Tibial nerve (tissue), 4 donors: ENCODE results near the gene NFIA.

ENCODE experiments used
- EP300 ChIP-seq, 2 donors: sonication (generic); formaldehyde crosslinking; IDR thresholded peaks; one replicate each; pipeline ENCODE4 v1.6.1; 2017; ENCODE audit warnings: antibody characterized with exemption in 2 of 2, mild to moderate bottlenecking in 1 of 2
- POLR2A ChIP-seq, 2 donors: fragments of 450-650 bp; IDR thresholded peaks; one replicate each; pipeline ENCODE4 v1.6.1; 2017; ENCODE audit warnings: antibody characterized with exemption in 2 of 2, mild to moderate bottlenecking in 2 of 2, moderate library complexity in 2 of 2
- TF ChIP-seq, protein P1 (sequence below), 5 experiments: fragments of 200-600 bp in 3 of 5; fragments of 450-650 bp in 2 of 5; sonication (generic) in 3 of 5; IDR thresholded peaks; one replicate each; pipeline ENCODE4 v1.5.1; 2016 to 2019; ENCODE audit warnings: antibody characterized with exemption in 5 of 5, mild to moderate bottlenecking in 3 of 5, moderate library complexity in 2 of 5

DNA sequence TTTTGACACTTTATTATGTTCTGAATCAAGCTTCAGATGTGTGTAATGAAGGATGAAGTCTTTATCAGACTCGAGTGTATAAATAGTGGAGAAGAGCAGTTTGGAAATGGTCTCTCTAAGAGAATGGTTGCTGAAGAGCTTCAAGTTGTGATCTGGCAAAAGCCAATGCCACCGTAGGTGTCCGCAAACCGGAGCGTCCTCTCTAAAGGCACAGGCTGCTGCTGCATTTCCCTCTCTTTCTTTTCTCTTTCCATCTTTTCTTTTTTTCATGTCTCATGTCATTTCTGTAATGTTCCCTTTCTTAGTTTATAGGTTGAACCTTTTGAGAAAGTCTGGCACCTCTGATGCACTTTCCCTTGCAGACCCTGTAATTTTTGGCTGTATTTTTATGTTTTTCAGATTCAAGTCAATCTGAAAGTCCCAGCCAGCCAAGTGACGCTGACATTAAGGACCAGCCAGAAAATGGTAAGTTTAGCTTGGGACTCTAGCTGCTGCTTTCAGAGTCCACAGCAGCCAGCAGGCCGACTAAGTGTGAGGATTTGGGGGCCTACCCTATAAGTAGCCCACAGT lies 194.8 kb downstream of the NFIA start:
- TF ChIP-seq, protein P1, sequence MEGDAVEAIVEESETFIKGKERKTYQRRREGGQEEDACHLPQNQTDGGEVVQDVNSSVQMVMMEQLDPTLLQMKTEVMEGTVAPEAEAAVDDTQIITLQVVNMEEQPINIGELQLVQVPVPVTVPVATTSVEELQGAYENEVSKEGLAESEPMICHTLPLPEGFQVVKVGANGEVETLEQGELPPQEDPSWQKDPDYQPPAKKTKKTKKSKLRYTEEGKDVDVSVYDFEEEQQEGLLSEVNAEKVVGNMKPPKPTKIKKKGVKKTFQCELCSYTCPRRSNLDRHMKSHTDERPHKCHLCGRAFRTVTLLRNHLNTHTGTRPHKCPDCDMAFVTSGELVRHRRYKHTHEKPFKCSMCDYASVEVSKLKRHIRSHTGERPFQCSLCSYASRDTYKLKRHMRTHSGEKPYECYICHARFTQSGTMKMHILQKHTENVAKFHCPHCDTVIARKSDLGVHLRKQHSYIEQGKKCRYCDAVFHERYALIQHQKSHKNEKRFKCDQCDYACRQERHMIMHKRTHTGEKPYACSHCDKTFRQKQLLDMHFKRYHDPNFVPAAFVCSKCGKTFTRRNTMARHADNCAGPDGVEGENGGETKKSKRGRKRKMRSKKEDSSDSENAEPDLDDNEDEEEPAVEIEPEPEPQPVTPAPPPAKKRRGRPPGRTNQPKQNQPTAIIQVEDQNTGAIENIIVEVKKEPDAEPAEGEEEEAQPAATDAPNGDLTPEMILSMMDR (IDR thresholded peaks at IDR 0.05), result no peak
- TF ChIP-seq POLR2A (IDR thresholded peaks at IDR 0.05) (no peak), EP300 (IDR thresholded peaks at IDR 0.05) (no peak)
